Thyroid gland (tissue), 4 donors: ENCODE results near the gene XPC. TPM values are rescaled to one million over a fixed set of nuclear protein-coding genes. Genes with fewer than 3 reads are reported as not detected.

Experiments
- DNase-seq, 2 donors: peaks; one replicate each; pipeline ENCODE4 v3.0.0-alpha.2; 2019
- H3K27ac ChIP-seq, 3 donors: fragments of 200-600 bp; sonication (generic); 1 replicate in 2 of 3; 2 replicates in 1 of 3; pipeline ENCODE4 v1.5.1; 2016 to 2019; ENCODE audit warnings: mild to moderate bottlenecking in 1 of 3, moderate library complexity in 1 of 3
- H3K27me3 ChIP-seq: fragments of 200-600 bp; sonication (generic); one replicate; pipeline ENCODE4 v1.5.1; 2019
- H3K36me3 ChIP-seq, 2 donors: fragments of 200-600 bp; sonication (generic); one replicate each; pipeline ENCODE4 v1.5.1; 2016 to 2019
- H3K4me1 ChIP-seq, 2 donors: fragments of 200-600 bp; sonication (generic); one replicate each; pipeline ENCODE4 v1.5.1; 2017 to 2019
- H3K4me3 ChIP-seq, 3 donors: fragments of 200-600 bp; sonication (generic); replicated peaks in 1 of 3; 1 replicate in 2 of 3; 2 replicates in 1 of 3; pipeline ENCODE4 v1.5.1; 2016; ENCODE audit warnings: mild to moderate bottlenecking in 1 of 3
- H3K9me3 ChIP-seq: fragments of 200-600 bp; sonication (generic); one replicate; pipeline ENCODE4 v1.5.1; 2017
- CTCF ChIP-seq, 6 experiments: fragments of 200-600 bp in 3 of 6; fragments of 450-650 bp in 3 of 6; sonication (generic) in 3 of 6; IDR thresholded peaks; one replicate each; pipeline ENCODE4 v1.5.1; 2016 to 2019; ENCODE audit warnings: antibody characterized with exemption in 6 of 6, mild to moderate bottlenecking in 2 of 6, inconsistent platforms in 1 of 6, moderate library complexity in 1 of 6
- POLR2A ChIP-seq, 2 donors: fragments of 450-650 bp; IDR thresholded peaks; one replicate each; pipeline ENCODE4 v1.6.1; 2017; ENCODE audit warnings: antibody characterized with exemption in 2 of 2, mild to moderate bottlenecking in 2 of 2, moderate library complexity in 1 of 2
- WGBS, 2 donors: methylation state at CpG; one replicate each; pipeline ENCODE4 v1.1.5; 2017; 5-methylcytosine and 5-hydroxymethylcytosine counted together
- intact Hi-C: fragments of 100-400 bp; cut with DNase I; formaldehyde crosslinking; loops from one replicate; pipeline ENCODE4 v1.15.1; 2023
- total RNA-seq, 4 donors: library from RNA; depleted of rRNA; stranded (reverse); fragments of >200 nt; gene quantifications; one replicate each; pipeline ENCODE4 v1.2.3, GENCODE V29; 2016

The XPC gene
- total RNA-seq, 4 donors from 2014 or later = 53.4 to 69.3 (median 60.8) TPM

GRCh38 chr3:14133876-14134275 lies 44.5 kb downstream of the XPC start:
- Histone ChIP-seq H3K4me1 (no peaks in the 10 kb centered on the region), H3K27ac (no peak overlapping the region), H3K36me3 (peaks cover 73 to 81% of the 10 kb centered on the region in 2 donors), H3K4me3 (no peak overlapping the region), H3K9me3 (no peaks in the 10 kb centered on the region), H3K27me3 (no peaks in the 10 kb centered on the region)
- DNase-seq = no peak
- intact Hi-C loops = no loop called here
- WGBS, 2 donors = 94 to 98% methylated on average over 5 of the region's 5 CpGs
- TF ChIP-seq CTCF (IDR thresholded peaks at IDR 0.05) = no peak

- intact Hi-C loops = no loop called here
- H3K4me1 ChIP-seq = no peaks in the 10 kb centered on the region
- H3K9me3 ChIP-seq = no peaks in the 10 kb centered on the region
- no peak for DNase-seq
- TF ChIP-seq CTCF (IDR thresholded peaks at IDR 0.05) = no peak
- no peak for TF ChIP-seq POLR2A (IDR thresholded peaks at IDR 0.05)
- H3K36me3 ChIP-seq = peaks cover 73 to 85% of the 10 kb centered on the region in 2 donors
- H3K27me3 ChIP-seq = no peaks in the 10 kb centered on the region
- WGBS, 2 donors = 95 to 97% methylated on average over 10 of the region's 10 CpGs
- no peak overlapping the region for H3K27ac ChIP-seq
- no peak overlapping the region for H3K4me3 ChIP-seq
Observed at GRCh38 chr3:14133188-14133800, 45.1 kb downstream of the XPC start.

- H3K9me3 ChIP-seq = no peaks in the 10 kb centered on the region
- intact Hi-C loops = no loop called here
- no peaks in the 10 kb centered on the region for H3K4me1 ChIP-seq
- no peak for DNase-seq
- WGBS, 2 donors = 95 to 96% methylated on average over 6 of the region's 6 CpGs
- H3K36me3 ChIP-seq = peaks cover 73 to 85% of the 10 kb centered on the region in 2 donors
- H3K4me3 ChIP-seq = no peak overlapping the region
- TF ChIP-seq POLR2A (IDR thresholded peaks at IDR 0.05) = no peak
- TF ChIP-seq CTCF (IDR thresholded peaks at IDR 0.05) = no peak
- H3K27ac ChIP-seq = no peak overlapping the region
- no peaks in the 10 kb centered on the region for H3K27me3 ChIP-seq
Observed at GRCh38 chr3:14132689-14133088, 45.7 kb downstream of the XPC start.

- intact Hi-C loops = no loop called here
- Histone ChIP-seq H3K9me3 (no peaks in the 10 kb centered on the region), H3K27ac (no peak overlapping the region), H3K4me3 (no peak overlapping the region), H3K36me3 (peaks cover 73 to 80% of the 10 kb centered on the region in 2 donors), H3K27me3 (no peaks in the 10 kb centered on the region), H3K4me1 (peaks cover 0 to 3% of the 10 kb centered on the region in 2 donors)
- DNase-seq = no peak
- 93 to 94% methylated on average over 6 to 8 of the region's 8 CpGs for WGBS, 2 donors
- TF ChIP-seq CTCF (IDR thresholded peaks at IDR 0.05) (no peak), POLR2A (IDR thresholded peaks at IDR 0.05) (no peak)
Observed at GRCh38 chr3:14132120-14132519, 46.3 kb downstream of the XPC start.

- WGBS, 2 donors = 77 to 89% methylated on average over 3 to 5 of the region's 5 CpGs
- no peaks in the 10 kb centered on the region for H3K27me3 ChIP-seq
- no peak for DNase-seq
- H3K4me3 ChIP-seq = no peak overlapping the region
- no peak for TF ChIP-seq POLR2A (IDR thresholded peaks at IDR 0.05)
- TF ChIP-seq CTCF (IDR thresholded peaks at IDR 0.05) = no peak
- no peak overlapping the region for H3K27ac ChIP-seq
- peaks cover 69 to 74% of the 10 kb centered on the region in 2 donors for H3K36me3 ChIP-seq
- peaks cover 9 to 13% of the 10 kb centered on the region in 2 donors for H3K4me1 ChIP-seq
- intact Hi-C loops = no loop called here
- no peaks in the 10 kb centered on the region for H3K9me3 ChIP-seq
Observed at GRCh38 chr3:14131134-14131533, 47.3 kb downstream of the XPC start.
